Measurements from ENCODE around the gene CBLN3.

DNA sequence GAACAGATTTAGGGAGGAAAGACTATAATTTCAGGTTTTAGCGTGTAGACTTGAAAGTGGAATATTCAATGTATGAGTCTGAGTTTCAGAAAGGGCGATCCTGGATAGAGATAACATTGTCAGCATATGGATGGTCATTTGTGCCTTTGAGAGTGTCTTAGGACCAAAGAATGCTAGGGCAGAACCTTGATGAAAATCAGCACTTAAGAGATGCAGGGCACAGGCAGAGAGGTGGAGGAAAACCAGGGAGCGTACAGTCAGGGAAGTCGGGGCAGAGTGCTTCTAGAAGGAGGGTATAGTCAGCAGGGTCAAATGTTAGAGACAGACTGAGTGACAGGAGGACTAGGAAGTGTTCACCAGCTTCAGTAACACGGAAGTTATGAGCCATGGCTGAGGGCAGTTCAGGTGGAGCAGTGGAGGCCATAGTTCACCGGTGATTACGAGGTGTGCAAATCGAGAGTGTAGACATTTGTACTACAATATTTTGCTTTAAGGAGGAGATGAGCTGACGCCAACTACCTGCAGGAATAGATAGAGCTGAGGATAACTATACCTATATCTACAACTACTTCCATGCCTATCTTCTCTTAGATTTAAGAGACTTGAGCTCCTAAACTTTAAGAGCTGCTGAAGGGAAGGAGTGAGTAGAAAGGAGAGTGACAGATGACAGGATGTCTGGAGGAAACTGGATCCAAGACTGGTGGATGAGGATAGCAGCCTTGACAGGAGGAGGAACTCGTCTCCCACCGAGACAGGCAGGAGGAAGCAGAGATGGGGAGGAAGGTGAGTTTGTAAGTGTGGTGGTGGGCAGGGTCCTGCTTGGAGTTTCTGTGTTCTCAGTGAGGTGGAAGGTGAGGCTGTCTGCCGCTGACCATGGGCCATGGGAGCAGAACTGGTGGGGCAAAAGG, 6.5 kb downstream of the CBLN3 start:
- TF ChIP-seq, protein P1, sequence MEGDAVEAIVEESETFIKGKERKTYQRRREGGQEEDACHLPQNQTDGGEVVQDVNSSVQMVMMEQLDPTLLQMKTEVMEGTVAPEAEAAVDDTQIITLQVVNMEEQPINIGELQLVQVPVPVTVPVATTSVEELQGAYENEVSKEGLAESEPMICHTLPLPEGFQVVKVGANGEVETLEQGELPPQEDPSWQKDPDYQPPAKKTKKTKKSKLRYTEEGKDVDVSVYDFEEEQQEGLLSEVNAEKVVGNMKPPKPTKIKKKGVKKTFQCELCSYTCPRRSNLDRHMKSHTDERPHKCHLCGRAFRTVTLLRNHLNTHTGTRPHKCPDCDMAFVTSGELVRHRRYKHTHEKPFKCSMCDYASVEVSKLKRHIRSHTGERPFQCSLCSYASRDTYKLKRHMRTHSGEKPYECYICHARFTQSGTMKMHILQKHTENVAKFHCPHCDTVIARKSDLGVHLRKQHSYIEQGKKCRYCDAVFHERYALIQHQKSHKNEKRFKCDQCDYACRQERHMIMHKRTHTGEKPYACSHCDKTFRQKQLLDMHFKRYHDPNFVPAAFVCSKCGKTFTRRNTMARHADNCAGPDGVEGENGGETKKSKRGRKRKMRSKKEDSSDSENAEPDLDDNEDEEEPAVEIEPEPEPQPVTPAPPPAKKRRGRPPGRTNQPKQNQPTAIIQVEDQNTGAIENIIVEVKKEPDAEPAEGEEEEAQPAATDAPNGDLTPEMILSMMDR (IDR thresholded peaks at IDR 0.05; ENCODE audit: low read depth, low read length) = no peak
- TF ChIP-seq EZH2phosphoT487 (IDR thresholded peaks at IDR 0.05; ENCODE audit: low read depth) = no peak

Data from OCI-LY3 (cell line).